Kasumi-1 (cell line): Measurements from ENCODE around the gene DAZ4.
"Not testable (repeated sequence)": the region's sequence is repeated elsewhere in the genome, so short reads cannot be mapped to it uniquely, and the experiment has no call there.

Source experiments
- DNase-seq, 2 experiments: peaks; one replicate each; lab custom pipeline; 2025; lab: John Stamatoyannopoulos, UW

DAZ4 gene, protein sequence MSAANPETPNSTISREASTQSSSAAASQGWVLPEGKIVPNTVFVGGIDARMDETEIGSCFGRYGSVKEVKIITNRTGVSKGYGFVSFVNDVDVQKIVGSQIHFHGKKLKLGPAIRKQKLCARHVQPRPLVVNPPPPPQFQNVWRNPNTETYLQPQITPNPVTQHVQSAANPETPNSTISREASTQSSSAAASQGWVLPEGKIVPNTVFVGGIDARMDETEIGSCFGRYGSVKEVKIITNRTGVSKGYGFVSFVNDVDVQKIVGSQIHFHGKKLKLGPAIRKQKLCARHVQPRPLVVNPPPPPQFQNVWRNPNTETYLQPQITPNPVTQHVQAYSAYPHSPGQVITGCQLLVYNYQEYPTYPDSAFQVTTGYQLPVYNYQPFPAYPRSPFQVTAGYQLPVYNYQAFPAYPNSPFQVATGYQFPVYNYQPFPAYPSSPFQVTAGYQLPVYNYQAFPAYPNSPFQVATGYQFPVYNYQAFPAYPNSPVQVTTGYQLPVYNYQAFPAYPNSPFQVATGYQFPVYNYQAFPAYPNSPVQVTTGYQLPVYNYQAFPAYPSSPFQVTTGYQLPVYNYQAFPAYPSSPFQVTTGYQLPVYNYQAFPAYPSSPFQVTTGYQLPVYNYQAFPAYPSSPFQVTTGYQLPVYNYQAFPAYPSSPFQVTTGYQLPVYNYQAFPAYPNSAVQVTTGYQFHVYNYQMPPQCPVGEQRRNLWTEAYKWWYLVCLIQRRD

DNA sequence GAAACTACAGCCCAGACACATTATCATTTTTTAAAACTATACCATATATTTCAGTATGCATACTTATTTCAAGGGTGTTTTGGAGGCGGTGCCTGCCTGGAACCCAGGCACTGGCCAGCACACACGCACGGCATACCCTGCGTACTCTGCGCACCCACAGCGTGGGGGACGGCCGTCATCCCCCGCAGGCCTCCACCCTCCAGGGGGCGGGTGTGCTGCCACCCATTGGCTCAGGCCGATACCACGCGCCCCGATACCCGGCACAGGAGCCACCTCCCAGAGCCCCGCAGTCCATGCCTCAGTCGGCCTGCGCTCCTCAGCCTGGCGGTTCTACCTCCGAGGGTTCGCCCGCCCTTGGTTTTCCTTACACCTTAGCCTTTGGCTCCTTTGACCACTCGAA is at the start of gene DAZ4:
DAZ4 (plus strand) TSS at position 301 of the 400 bp plus-strand sequence. CDS start 208 bp downstream, outside the sequence.
- DNase-seq = not testable (repeated sequence)

DNA sequence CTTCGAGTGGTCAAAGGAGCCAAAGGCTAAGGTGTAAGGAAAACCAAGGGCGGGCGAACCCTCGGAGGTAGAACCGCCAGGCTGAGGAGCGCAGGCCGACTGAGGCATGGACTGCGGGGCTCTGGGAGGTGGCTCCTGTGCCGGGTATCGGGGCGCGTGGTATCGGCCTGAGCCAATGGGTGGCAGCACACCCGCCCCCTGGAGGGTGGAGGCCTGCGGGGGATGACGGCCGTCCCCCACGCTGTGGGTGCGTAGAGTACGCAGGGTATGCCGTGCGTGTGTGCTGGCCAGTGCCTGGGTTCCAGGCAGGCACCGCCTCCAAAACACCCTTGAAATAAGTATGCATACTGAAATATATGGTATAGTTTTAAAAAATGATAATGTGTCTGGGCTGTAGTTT is 20.4 kb upstream of the DAZ4 start, which contains the start of gene DAZ3:
DAZ3 (minus strand) TSS at position 101 of the 400 bp plus-strand sequence. CDS start 208 bp downstream, outside the sequence.
- not testable (repeated sequence) for DNase-seq

DNA sequence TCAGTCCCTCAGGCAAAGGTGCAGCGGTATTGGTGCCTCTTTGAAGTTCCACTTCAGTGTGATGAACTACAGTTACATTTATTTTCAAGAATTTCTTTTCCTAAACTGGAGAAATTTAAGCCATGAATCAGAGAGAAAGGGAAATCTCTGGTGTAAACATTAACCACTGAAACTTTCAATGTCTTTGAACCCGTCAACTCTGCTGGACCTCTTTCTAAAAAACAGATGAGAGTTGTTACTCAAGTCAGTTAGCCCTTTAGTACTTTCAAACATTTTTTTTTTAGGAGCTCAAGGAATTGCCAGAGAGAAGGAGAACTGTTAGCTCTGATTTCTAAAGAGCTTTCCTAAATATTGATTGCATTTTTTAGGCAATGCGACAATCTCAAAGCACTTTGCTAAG is 11.9 kb upstream of the DAZ4 start:
- not testable (repeated sequence) for DNase-seq

DNA sequence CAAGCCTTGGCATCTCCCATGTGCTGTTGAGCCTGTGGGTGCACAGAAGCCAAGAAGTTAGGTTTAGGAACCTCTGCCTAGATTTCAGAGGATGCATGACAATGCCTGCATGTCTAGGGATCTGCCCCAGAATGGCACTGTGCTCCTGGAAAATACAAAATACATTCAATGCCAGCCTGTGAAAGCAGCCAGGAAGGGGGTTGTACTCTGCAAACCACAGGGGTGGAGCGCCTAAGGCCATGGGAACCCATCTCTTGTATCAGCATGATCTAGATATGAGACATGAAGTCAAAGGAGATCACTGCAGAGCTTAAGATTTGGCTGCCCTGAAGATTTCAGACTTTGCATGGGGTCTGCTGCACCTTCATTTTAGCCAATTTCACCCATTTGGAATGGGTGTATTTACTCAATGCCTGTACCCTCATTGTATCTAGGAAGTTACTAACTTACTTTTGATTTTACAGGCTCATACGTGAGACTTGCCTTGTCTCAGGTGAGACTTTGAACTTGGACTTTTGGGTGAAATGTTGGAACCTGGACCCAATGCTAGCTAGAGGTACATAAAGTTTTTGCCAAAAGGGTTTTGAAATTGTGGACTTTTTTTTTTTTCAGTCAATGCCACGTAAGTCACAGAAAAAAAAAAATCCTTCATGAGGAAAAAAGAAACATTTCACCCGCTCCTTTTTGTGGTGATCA is 9.4 kb upstream of the DAZ4 start:
- DNase-seq = not testable (repeated sequence)

DNA sequence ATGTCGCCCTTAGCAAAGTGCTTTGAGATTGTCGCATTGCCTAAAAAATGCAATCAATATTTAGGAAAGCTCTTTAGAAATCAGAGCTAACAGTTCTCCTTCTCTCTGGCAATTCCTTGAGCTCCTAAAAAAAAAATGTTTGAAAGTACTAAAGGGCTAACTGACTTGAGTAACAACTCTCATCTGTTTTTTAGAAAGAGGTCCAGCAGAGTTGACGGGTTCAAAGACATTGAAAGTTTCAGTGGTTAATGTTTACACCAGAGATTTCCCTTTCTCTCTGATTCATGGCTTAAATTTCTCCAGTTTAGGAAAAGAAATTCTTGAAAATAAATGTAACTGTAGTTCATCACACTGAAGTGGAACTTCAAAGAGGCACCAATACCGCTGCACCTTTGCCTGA is 8.7 kb upstream of the DAZ4 start:
- not testable (repeated sequence) for DNase-seq
